Prostate gland (tissue), 2 donors: ENCODE measurements around the gene KCNV2. TPM values are rescaled to one million over a fixed set of nuclear protein-coding genes. Genes with fewer than 3 reads are reported as not detected.

Experiments
- DNase-seq: peaks from one replicate; pipeline ENCODE4 v3.0.0-alpha.2; 2019; ENCODE audit warnings: low spot score
- H3K27ac ChIP-seq, 2 donors: fragments of 200-600 bp; sonication (generic); 2 replicates each; pipeline ENCODE4 v1.5.1; 2017 to 2019
- H3K27me3 ChIP-seq: fragments of 200-600 bp; sonication (generic); replicated peaks from 2 replicates; pipeline ENCODE4 v1.5.1; 2019; ENCODE audit not compliant: insufficient read depth
- H3K36me3 ChIP-seq, 2 donors: fragments of 200-600 bp; sonication (generic); 1 replicate in 1 of 2; 2 replicates in 1 of 2; pipeline versions ENCODE4 v1.5.1 to v1.8.1; 2017 to 2019
- H3K4me1 ChIP-seq: fragments of 200-600 bp; sonication (generic); replicated peaks from 2 replicates; pipeline ENCODE4 v1.5.1; 2019
- H3K4me3 ChIP-seq, 2 donors: fragments of 200-600 bp; sonication (generic); 2 replicates each; pipeline ENCODE4 v1.5.1; 2017 to 2019
- H3K9me3 ChIP-seq: fragments of 200-600 bp; sonication (generic); 2 replicates; pipeline ENCODE4 v1.5.1; 2017
- CTCF ChIP-seq, 4 experiments: fragments of 200-600 bp in 2 of 4; fragments of 450-650 bp in 2 of 4; sonication (generic) in 2 of 4; IDR thresholded peaks; 1 replicate in 3 of 4; 2 replicates in 1 of 4; pipeline ENCODE4 v1.5.1; 2016 to 2019; ENCODE audit warnings: antibody characterized with exemption in 4 of 4, mild to moderate bottlenecking in 2 of 4, moderate library complexity in 2 of 4
- POLR2A ChIP-seq: fragments of 450-650 bp; IDR thresholded peaks from one replicate; pipeline ENCODE4 v1.6.1; 2016; ENCODE audit warnings: antibody characterized with exemption, mild to moderate bottlenecking
- POLR2AphosphoS5 ChIP-seq: sonication (generic); formaldehyde crosslinking; IDR thresholded peaks from one replicate; pipeline ENCODE4 v1.6.1; 2017; ENCODE audit warnings: antibody characterized with exemption
- WGBS: methylation state at CpG from one replicate; pipeline ENCODE4 v1.1.5; 2018; 5-methylcytosine and 5-hydroxymethylcytosine counted together
- intact Hi-C: fragments of 100-400 bp; cut with DNase I; formaldehyde crosslinking; loops from one replicate; pipeline ENCODE4 v1.14.2; 2022
- total RNA-seq, 2 donors: library from RNA; depleted of rRNA; stranded (reverse); fragments of >200 nt; gene quantifications; one replicate each; pipeline ENCODE4 v1.1.0, GENCODE V29; 2016

KCNV2 gene
- total RNA-seq, 2 donors from 2014 or later = 1.4 TPM; not detected in 1

GRCh38 chr9:2777454-2777853 is 60.1 kb downstream of the KCNV2 start:
- intact Hi-C loops = no loop called here
- H3K4me3 ChIP-seq = no peak overlapping the region
- no peak overlapping the region for H3K27ac ChIP-seq
- H3K9me3 ChIP-seq = no peaks in the 10 kb centered on the region
- 99% methylated on average over 3 of the region's 3 CpGs for WGBS
- DNase-seq = no peak
- no peaks in the 10 kb centered on the region for H3K36me3 ChIP-seq
- H3K27me3 ChIP-seq = no peaks in the 10 kb centered on the region
- H3K4me1 ChIP-seq = no peaks in the 10 kb centered on the region
- TF ChIP-seq POLR2AphosphoS5 (no peak), CTCF (IDR thresholded peaks at IDR 0.05) (no peak), POLR2A (no peak)

GRCh38 chr9:2778816-2779215 is 61.5 kb downstream of the KCNV2 start:
- no peaks in the 10 kb centered on the region for H3K9me3 ChIP-seq
- H3K27ac ChIP-seq = no peak overlapping the region
- no peak for DNase-seq
- no peaks in the 10 kb centered on the region for H3K36me3 ChIP-seq
- H3K27me3 ChIP-seq = no peaks in the 10 kb centered on the region
- intact Hi-C loops = no loop called here
- no peaks in the 10 kb centered on the region for H3K4me1 ChIP-seq
- WGBS = 82% methylated on average over 2 of the region's 2 CpGs
- no peak overlapping the region for H3K4me3 ChIP-seq
- no peak for TF ChIP-seq POLR2AphosphoS5
- TF ChIP-seq CTCF (IDR thresholded peaks at IDR 0.05) = no peak
- no peak for TF ChIP-seq POLR2A

Other genes with a start within 250 kb of the KCNV2 start
- gene VLDLR, start 95.7 kb upstream of the KCNV2 start, total RNA-seq = 10 to 100 TPM in 1 of 2 donors, 1 to 10 TPM in 1; 8.9 to 12.8 TPM
- 10 to 100 TPM; 24.2 to 31.2 TPM for gene PUM3, start 126.6 kb downstream of the KCNV2 start, total RNA-seq